Mucosa of rectum (tissue), 2 donors: ENCODE data around the gene COQ8A.

Experiments used
- H3K27ac ChIP-seq, 2 donors: one replicate each; pipeline ENCODE4 v1.7.0; 2013; ENCODE audit warnings: inconsistent platforms in 2 of 2, low read depth in 2 of 2, low read length in 2 of 2
- H3K27me3 ChIP-seq, 2 donors: one replicate each; pipeline ENCODE4 v1.7.0; 2013; ENCODE audit warnings: low read length in 2 of 2; ENCODE audit not compliant: control insufficient read depth in 2 of 2, insufficient read depth in 2 of 2
- H3K36me3 ChIP-seq, 2 donors: one replicate each; pipeline ENCODE4 v1.7.0; 2013; ENCODE audit warnings: low read length in 2 of 2; ENCODE audit not compliant: control insufficient read depth in 2 of 2, insufficient read depth in 2 of 2
- H3K4me1 ChIP-seq, 2 donors: one replicate each; pipeline ENCODE4 v1.7.0; 2013; ENCODE audit warnings: low read length in 2 of 2, mild to moderate bottlenecking in 1 of 2; ENCODE audit not compliant: control insufficient read depth in 2 of 2, insufficient read depth in 2 of 2
- H3K4me3 ChIP-seq, 2 donors: one replicate each; pipeline ENCODE4 v1.7.0; 2013; ENCODE audit warnings: low read length in 2 of 2
- H3K9ac ChIP-seq, 2 donors: one replicate each; pipeline ENCODE4 v1.7.0; 2013; ENCODE audit warnings: low read length in 2 of 2, low read depth in 1 of 2, mild to moderate bottlenecking in 1 of 2
- H3K9me3 ChIP-seq, 2 donors: one replicate each; pipeline ENCODE4 v1.7.0; 2013; ENCODE audit warnings: low read length in 2 of 2; ENCODE audit not compliant: control insufficient read depth in 2 of 2
- donor health status: healthy.
- donor health status: Normal muscosa, but diverticular disease.

COQ8A gene

DNA sequence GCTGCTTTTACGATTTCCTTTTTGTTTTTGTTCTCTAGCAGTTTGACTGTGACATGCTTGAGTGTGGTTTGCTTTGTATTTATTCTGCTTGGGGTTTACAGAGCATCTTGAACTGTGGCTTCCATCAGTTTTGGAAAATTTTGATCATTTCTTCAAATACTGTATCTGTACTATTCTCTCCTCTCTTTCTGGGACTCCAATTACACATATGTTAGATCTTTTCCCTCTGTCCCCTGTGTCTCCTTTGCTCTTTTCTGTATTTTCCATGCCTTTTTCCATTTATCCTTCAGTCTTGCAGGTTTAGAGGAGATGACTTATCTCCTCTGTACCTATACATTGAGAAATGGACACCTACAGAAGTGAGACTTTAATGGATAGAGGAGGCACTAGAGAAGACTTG is 31.7 kb downstream of the COQ8A start:
- H3K27me3 ChIP-seq, result no peaks in the 10 kb centered on the region
- H3K4me1 ChIP-seq, result peaks cover 7 to 8% of the 10 kb centered on the region in 2 donors
- peaks cover 6 to 14% of the 10 kb centered on the region in 2 donors for H3K36me3 ChIP-seq
- no peak overlapping the region for H3K4me3 ChIP-seq
- H3K9me3 ChIP-seq, result peaks cover 0 to 5% of the 10 kb centered on the region in 2 donors
- H3K9ac ChIP-seq, result no peak overlapping the region
- no peak overlapping the region for H3K27ac ChIP-seq

DNA sequence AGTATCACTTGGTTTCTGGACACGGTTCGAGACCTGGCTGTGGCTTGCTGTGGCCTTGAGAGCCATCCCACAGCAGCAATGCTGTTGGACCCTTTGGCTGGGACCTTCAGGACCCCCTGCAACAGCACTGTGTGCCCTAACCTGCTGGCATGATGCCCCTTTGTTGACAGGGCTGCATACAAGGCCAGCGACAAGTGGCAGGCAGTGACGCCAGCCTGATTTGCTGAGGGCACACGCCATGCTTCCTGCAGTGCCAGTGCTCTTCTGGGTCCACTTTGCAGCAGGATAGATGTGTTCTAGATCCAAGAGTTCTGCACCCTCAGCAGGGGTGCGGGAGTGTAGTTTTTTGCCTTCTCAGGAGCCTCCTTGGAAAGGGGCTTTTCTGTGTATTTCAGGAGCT is 32.8 kb downstream of the COQ8A start:
- no peak overlapping the region for H3K9ac ChIP-seq
- no peak overlapping the region for H3K4me3 ChIP-seq
- peaks cover 12 to 14% of the 10 kb centered on the region in 2 donors for H3K36me3 ChIP-seq
- no peaks in the 10 kb centered on the region for H3K27me3 ChIP-seq
- peaks cover 7 to 8% of the 10 kb centered on the region in 2 donors for H3K4me1 ChIP-seq
- H3K9me3 ChIP-seq, result peaks cover 0 to 5% of the 10 kb centered on the region in 2 donors
- H3K27ac ChIP-seq, result peak overlapping the region in 1 of 2 donors; percentile 29

DNA sequence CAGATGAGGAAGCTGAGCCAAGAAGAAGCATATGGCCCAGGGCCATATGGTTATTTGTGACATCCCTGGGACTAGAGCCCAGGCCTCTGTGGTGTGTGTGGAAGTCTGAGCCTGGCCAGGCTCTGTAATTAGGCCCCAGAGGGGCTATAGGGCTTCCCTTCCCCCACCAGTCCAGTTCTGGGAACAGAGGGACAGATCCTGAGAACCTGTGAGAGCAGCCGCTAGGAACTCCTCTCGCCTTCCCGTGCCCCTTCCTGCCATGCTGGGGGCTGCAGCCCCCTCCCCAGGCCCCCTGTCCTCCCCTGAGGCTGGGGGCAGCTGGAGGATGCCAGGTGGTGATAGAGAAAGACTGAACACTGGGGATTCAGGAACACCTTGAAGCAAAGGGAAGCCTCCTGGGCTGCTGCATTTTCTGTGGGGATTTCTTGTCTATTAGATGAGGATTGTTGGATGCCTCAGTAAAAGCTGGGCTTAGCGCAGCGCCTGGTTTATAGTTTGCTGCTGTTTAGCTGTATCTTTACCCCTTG is 33.3 kb downstream of the COQ8A start:
- Histone ChIP-seq H3K27ac (peak overlapping the region; percentile 29), H3K9me3 (peaks cover 0 to 5% of the 10 kb centered on the region in 2 donors), H3K27me3 (no peaks in the 10 kb centered on the region), H3K4me3 (no peak overlapping the region), H3K36me3 (peaks cover 15 to 18% of the 10 kb centered on the region in 2 donors), H3K4me1 (peaks cover 7 to 8% of the 10 kb centered on the region in 2 donors), H3K9ac (no peak overlapping the region)

DNA sequence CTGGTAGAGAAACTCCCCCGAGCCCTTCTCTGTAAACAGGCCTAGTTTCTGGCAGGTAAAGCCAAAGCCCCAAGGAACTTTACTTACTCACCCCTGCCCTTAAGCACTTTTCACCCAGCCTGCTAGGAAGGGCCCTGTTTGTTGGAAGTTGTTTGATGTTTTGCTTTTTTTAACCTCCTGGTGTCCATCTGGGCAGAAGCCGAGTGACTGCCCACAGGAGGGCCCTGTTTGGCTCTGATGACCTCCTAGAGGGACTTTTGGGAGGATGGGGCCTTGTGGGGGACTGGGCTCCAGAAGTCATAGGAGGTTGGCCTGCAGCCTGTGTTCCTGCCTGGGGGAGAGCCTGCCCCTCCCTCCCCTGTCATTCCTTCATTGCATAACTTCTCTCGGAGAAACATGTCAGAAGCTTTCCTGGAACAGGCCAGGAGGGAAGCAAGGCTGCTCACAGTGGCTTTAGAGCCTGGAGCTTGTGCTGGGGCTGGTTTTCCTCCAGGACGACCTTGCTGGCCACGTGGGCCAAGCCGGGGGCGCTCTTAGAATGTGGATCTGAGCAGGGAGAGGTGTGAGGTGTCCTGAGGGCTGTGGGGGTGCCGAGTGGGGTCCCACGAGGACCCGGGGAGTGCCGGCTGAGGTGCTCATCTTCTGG is 33.9 kb downstream of the COQ8A start:
- H3K36me3 ChIP-seq, result peaks cover 15 to 21% of the 10 kb centered on the region in 2 donors
- H3K4me1 ChIP-seq, result peaks cover 7 to 8% of the 10 kb centered on the region in 2 donors
- no peaks in the 10 kb centered on the region for H3K27me3 ChIP-seq
- H3K9me3 ChIP-seq, result peaks cover 0 to 5% of the 10 kb centered on the region in 2 donors
- H3K27ac ChIP-seq, result peak overlapping the region; percentile 29 to 34
- no peak overlapping the region for H3K9ac ChIP-seq
- H3K4me3 ChIP-seq, result no peak overlapping the region

DNA sequence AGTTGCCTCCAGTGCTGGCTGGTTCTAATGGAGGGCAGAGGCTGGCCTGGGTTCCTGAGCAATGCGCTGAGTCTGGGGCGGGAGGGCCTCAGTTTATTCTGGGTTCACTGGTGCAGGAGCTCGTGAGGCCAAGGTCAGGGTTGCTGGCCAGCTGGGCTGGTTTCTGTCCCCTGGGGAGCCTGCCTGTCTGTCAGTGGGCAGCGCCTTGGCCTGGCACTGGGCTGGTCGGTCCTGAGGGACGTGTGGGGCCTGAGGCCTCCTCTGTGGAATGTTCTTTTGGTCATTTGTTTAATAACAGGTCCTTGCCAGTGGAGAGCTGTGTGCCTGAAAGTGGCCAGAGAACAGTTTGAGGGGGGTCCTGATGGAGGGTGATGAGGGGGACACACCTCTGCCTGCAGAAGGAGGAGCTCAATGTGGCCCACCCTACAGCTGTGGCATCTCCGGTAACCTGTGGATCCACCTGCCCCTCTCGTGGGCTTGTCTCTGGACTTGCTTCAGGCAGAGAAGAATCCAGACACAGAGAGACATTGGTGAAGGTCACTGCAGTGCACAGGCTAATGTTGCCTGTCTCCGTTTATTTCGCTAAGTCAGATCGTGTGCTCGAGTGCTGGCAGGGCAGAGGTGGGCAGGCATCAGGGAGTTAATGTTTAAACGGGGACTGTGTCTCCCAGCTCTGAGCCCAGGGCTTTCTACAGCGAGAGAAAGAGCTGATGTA is 34.6 kb downstream of the COQ8A start:
- H3K9ac ChIP-seq, result no peak overlapping the region
- peaks cover 7 to 8% of the 10 kb centered on the region in 2 donors for H3K4me1 ChIP-seq
- H3K36me3 ChIP-seq, result peaks cover 15 to 20% of the 10 kb centered on the region in 2 donors
- no peaks in the 10 kb centered on the region for H3K27me3 ChIP-seq
- H3K4me3 ChIP-seq, result no peak overlapping the region
- H3K27ac ChIP-seq, result peak overlapping the region; percentile 29 to 34
- H3K9me3 ChIP-seq, result peaks cover 0 to 5% of the 10 kb centered on the region in 2 donors

DNA sequence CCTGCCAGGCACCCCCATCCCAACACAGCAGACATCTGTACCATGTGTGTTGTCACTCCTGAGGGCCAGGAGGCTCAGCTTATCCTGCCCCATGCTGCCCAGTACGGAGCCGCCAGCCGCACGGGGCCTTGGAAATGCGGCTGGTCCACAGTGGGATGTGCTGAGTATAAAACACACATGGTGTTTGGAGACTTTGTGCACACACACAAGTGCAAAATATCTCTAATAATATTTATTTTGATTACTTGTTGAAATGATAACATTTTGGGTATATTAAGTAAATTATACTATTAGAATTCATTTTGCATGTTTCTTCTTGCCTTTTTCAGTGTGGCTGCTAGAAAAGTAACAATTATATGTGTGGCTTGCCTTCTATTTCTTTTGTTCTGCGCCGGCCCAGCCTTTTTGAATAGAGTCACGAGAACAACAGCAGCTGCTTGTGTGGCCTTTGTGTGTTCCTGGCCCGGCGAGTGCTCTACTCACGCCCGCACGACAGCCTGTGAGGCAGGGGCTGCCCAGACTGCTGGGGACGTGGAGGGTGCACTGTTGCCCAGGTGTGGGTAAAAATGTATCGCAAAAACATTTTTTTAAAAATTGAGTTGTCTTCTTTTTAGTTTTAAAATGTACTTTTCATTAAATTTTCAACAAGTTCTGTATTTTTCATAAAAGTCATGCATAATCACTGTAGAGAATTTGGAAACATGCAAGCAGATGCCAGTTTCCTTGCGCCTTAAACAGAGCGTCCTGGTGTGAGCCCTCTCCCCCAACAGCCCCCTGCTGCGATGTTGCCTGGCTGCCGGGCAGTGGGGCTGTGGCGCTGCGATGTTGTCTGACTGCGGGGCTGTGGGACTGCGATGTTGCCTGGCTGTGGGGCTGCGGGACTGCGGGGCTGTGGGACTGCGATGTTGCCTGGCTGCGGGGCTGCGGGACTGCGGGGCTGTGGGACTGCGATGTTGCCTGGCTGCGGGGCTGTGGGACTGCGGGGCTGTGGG is 35.5 kb downstream of the COQ8A start:
- Histone ChIP-seq H3K4me1 (peaks cover 7 to 8% of the 10 kb centered on the region in 2 donors), H3K27ac (no peak overlapping the region), H3K36me3 (peaks cover 9 to 17% of the 10 kb centered on the region in 2 donors)

DNA sequence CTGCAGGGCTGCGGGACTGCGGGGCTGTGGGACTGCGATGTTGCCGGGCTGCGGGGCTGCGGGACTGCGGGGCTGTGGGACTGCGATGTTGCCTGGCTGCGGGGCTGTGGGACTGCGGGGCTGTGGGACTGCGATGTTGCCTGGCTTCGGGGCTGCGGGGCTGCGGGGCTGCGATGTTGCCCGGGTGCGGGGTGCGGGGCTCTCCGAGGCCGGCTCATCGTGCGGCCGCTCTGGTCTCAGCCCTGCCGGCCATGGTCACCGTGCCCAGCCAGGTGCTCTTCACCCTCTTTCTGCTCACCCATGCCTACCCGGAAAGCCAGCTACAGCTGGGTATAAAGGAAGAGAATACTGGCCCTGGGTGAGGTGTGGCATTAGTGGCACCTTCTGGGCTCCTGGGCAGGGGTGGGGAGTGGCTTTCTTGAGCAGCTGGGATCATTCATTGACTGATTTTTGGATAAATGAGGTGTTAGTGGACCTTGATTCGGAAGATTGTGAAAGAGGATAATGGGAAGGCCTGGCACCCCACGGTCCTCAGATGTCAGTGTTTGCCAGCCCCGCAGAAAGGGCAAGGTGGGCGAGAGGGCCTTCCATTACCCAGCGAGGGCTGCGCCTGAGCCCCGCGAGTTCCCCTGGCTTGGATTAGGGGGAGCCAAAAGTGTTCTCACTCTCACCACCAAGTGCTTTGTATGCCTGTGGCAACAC is 36.3 kb downstream of the COQ8A start:
- Histone ChIP-seq H3K9me3 (peaks cover 0 to 5% of the 10 kb centered on the region in 2 donors), H3K9ac (no peak overlapping the region), H3K27me3 (no peaks in the 10 kb centered on the region), H3K27ac (no peak overlapping the region), H3K4me1 (peaks cover 7 to 8% of the 10 kb centered on the region in 2 donors), H3K4me3 (no peak overlapping the region), H3K36me3 (peaks cover 9 to 17% of the 10 kb centered on the region in 2 donors)

More for the DNA sequence above, 35.5 kb downstream of the COQ8A start:
- Histone ChIP-seq H3K9me3 (peaks cover 0 to 5% of the 10 kb centered on the region in 2 donors), H3K4me3 (no peak overlapping the region), H3K9ac (no peak overlapping the region), H3K27me3 (no peaks in the 10 kb centered on the region)

DNA sequence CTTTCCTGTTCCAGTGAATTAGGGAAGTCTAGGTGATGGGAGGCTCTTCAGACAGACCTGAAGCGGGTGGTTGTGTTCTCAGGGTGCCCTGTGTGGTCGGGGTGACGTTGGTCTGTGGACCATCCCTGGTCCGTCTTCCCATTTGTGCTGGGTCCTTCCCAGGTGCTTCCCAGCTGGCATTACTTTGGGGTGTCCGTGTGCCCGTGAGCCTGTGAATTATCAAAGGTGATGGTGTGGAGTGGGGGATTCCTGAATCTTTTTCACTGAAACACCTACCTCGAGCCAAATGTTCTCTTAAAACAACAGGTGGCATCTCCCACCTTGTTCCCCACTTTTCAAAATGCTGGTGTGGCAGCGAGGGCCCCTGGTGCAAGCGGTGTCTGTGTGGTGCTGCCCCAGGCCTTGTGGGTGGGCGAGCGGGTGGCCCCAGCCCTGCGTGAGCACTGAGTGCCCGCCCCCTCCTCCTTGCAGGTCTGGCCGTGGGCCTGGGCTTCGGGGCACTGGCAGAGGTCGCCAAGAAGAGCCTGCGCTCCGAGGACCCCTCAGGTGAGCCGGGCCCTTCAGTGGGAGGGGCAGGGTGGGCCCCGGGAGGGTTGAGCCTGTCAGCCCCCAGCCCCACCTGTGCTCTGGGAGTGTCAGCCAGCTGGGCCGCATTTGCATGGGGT is 37.0 kb downstream of the COQ8A start:
- H3K4me1 ChIP-seq, result peaks cover 7 to 8% of the 10 kb centered on the region in 2 donors
- no peak overlapping the region for H3K4me3 ChIP-seq
- H3K27ac ChIP-seq, result no peak overlapping the region
- peaks cover 9 to 17% of the 10 kb centered on the region in 2 donors for H3K36me3 ChIP-seq
- no peaks in the 10 kb centered on the region for H3K9me3 ChIP-seq
- no peak overlapping the region for H3K9ac ChIP-seq
- no peaks in the 10 kb centered on the region for H3K27me3 ChIP-seq
